GM21423 (cell line): ENCODE data around the gene ANXA7.
"Not testable (repeated sequence)": the region's sequence is repeated elsewhere in the genome, so short reads cannot be mapped to it uniquely, and the experiment has no call there.

ENCODE experiments used
- ATAC-seq: cut with Tn5 transposase; IDR thresholded peaks from one replicate; pipeline ENCODE4 v1.9.1; 2021; ENCODE audit warnings: mild to moderate bottlenecking, moderate library complexity; ENCODE audit not compliant: unreplicated experiment

The ANXA7 gene

GRCh38 chr10:73344269-73344668 is 69.6 kb downstream of the ANXA7 start:
- ATAC-seq = no peak

GRCh38 chr10:73340121-73340520 is 73.7 kb downstream of the ANXA7 start:
- no peak for ATAC-seq

DNA sequence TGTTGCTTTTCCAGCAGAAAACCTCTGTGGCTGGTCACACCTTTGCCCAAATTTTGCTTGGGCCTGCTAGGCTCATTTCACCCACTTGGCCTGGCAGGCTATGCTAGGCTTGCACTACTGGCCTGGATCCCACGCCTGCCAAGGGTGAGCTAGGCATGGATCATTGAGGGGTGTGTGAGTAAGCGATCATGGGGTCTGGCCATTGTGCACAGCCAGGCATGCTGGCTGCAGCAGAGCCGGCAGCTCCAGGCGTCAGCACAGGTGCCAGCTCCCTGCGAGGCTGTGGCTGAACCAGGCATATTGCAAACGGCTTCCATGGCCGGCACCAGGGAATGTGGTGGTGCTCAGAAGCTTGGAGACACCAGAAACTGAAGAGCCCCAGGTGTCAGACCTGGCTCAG is 74.4 kb downstream of the ANXA7 start:
- no peak for ATAC-seq

DNA sequence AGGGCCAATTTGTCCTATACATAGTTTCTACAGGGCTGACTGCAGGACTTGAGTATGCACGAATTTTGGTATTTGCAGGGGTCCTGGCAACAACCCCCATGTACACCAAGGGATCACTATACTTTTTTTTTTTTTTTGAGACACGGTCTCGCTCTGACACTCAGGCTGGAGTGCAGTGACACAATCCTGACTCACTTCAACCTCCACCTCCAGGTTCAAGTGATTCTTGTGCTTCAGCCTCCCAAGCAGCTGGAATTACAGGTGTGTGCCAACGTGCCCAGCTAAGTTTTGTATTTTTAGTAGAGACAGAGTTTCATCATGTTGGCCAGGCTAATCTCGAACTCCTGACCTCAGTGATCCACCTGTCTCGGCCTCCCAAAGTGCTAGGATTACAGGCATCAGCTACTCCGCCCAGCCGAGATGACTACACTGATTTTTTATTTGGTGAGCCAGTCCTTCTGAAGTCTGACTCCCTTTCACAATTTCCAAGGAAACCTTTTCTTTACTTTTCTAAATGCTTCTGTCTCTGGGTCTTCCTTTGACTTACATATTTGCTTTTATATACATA is 75.0 kb downstream of the ANXA7 start:
- no peak for ATAC-seq

DNA sequence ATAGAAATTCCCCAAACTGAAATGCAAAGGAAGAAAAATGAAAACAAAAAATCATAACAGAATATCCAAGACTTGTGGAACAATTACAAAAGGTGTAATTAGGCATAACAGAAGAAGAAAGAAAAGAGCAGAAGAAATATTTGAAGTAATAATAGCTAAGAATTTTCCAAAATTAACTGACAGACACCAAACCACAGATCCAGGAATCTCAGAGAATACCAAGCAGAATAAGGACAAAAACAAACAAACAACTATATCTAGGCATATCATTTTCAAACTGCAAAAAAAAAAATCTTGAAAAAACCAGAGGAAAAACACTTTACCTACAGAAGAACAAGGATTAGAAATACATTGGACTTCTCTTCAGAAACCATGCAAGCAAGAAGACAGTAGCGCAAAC is 80.7 kb downstream of the ANXA7 start:
- ATAC-seq = no peak

GRCh38 chr10:73332379-73332778 is 81.5 kb downstream of the ANXA7 start:
- no peak for ATAC-seq

- not testable (repeated sequence) for ATAC-seq
Observed at GRCh38 chr10:73328523-73328922, 85.3 kb downstream of the ANXA7 start.

GRCh38 chr10:73325290-73325689 is 88.6 kb downstream of the ANXA7 start:
- not testable (repeated sequence) for ATAC-seq
